ENCODE data around the gene ZNF329.

Gene ZNF329

DNA sequence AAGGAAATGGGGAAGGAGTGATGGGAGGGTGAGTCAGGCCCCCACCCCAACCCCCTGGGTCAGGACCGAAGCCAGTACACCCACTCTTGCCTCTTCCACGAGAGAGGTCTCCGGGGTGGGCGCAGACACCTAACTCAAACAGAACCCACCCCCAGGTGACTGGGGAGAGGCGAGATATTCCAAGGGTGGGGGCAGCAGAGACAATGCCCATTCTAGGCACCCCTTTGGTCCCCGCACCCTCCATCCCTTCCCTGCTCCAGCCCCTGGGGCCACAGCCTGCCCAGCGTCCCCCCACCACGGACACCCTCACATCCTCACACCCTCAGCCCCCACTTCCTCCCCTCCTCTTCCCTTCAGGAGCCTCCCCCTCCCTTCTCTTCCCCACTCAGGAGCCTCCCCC, 53.2 kb downstream of the ZNF329 start:
- no peak for DNase-seq
- Histone ChIP-seq H3K4me3 (peak overlapping the region; percentile 92 to 98), H3K27me3 (no peaks in the 10 kb centered on the region), H3K27ac (peak overlapping the region; percentile 96 to 99), H3K36me3 (peaks cover 0 to 33% (median 20%) of the 10 kb centered on the region in 3 donors), H3K4me1 (peaks cover 0 to 24% (median 16%) of the 10 kb centered on the region in 4 donors), H3K9me3 (peaks cover 0 to 34% (median 7%) of the 10 kb centered on the region in 3 donors)
- intact Hi-C loops (cut with DNase I; ENCODE audit: low total_unique reads), result loop anchor here (5.0 kb wide), 2 partner anchors 35 to 95 kb away; partner anchors contain the start of gene ZNF606
- TF ChIP-seq, protein P1, sequence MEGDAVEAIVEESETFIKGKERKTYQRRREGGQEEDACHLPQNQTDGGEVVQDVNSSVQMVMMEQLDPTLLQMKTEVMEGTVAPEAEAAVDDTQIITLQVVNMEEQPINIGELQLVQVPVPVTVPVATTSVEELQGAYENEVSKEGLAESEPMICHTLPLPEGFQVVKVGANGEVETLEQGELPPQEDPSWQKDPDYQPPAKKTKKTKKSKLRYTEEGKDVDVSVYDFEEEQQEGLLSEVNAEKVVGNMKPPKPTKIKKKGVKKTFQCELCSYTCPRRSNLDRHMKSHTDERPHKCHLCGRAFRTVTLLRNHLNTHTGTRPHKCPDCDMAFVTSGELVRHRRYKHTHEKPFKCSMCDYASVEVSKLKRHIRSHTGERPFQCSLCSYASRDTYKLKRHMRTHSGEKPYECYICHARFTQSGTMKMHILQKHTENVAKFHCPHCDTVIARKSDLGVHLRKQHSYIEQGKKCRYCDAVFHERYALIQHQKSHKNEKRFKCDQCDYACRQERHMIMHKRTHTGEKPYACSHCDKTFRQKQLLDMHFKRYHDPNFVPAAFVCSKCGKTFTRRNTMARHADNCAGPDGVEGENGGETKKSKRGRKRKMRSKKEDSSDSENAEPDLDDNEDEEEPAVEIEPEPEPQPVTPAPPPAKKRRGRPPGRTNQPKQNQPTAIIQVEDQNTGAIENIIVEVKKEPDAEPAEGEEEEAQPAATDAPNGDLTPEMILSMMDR (IDR thresholded peaks at IDR 0.05), result no peak

DNA sequence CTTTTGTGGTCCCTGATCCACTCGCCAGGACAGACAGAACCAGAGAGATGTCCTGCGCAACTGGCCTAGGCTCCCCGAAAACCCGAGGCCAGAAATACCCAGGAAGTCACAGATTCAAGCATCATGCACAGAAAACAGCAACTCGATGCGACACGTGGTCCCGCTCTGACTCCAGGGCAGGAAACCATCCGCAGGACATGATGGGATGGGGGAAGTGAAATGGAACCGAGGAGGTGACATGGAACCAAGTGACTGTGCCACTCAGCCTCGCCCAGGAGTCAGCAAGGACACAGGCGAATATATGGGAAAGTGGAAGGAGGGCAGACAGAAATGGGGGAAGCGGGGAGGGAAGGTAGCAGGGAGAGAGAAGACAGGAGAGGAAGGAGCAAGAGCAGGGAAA, 53.7 kb downstream of the ZNF329 start:
- no peak for DNase-seq
- Histone ChIP-seq H3K4me1 (peaks cover 0 to 24% (median 16%) of the 10 kb centered on the region in 4 donors), H3K9me3 (peaks cover 0 to 36% (median 11%) of the 10 kb centered on the region in 3 donors), H3K27ac (peak overlapping the region in 1 of 2 donors; percentile 99), H3K4me3 (peak overlapping the region; percentile 92 to 98), H3K36me3 (peaks cover 0 to 38% (median 25%) of the 10 kb centered on the region in 3 donors), H3K27me3 (no peaks in the 10 kb centered on the region)
- intact Hi-C loops (cut with DNase I; ENCODE audit: low total_unique reads), result loop anchor here (5.0 kb wide), 2 partner anchors 35 to 95 kb away; partner anchors contain the start of gene ZNF606
- TF ChIP-seq, protein P1 (IDR thresholded peaks at IDR 0.05), result no peak

DNA sequence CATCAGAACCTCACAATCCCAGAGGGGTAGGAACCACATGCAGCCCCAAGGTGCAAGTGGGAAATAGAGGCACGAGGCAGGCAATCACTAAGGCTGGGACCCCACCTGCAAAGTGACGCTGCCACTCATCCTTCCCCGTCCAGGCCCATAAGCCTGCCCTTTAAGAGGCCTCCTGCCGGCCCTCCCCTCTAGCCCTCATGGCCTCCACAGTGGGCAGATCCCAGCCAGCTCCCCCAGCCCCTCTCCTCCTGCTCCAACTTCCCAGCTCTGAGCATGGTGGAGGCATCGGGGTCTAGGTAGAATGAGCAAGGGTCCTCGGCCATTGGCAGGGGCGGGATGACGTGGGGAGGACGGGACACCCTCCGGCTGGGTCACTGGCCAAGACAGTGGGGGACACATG, 55.3 kb downstream of the ZNF329 start:
- no peak for DNase-seq
- TF ChIP-seq, protein P1 (IDR thresholded peaks at IDR 0.05), result no peak

DNA sequence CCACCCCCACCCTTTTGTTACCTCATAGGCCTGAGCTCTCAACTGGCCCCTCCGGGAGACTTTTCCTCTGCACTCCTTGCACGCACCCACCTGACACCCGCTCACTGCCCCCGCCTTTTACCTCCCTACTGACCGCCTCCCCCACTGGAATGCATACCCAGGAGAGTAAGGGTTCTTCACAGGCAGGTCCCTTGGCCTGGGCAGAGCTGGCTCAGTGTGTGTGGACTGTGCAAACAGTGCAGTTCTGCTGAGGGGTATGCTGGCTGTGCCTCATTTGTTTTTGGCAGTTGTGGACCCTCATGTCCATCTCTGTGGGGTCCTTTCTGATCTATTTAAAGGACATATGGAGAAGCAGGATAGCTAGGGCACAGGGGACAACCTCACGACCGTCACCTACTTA, 57.5 kb downstream of the ZNF329 start:
- Histone ChIP-seq H3K27me3 (no peaks in the 10 kb centered on the region), H3K4me3 (no peak overlapping the region), H3K9me3 (peaks cover 0 to 64% (median 36%) of the 10 kb centered on the region in 3 donors), H3K27ac (no peak overlapping the region), H3K4me1 (peaks cover 0 to 24% (median 14%) of the 10 kb centered on the region in 4 donors), H3K36me3 (peaks cover 15 to 68% (median 38%) of the 10 kb centered on the region in 3 donors)
- TF ChIP-seq, protein P1 (IDR thresholded peaks at IDR 0.05), result no peak
- intact Hi-C loops (cut with DNase I; ENCODE audit: low total_unique reads), result no loop called here
- no peak for DNase-seq

More for the DNA sequence above, 55.3 kb downstream of the ZNF329 start:
- H3K4me3 ChIP-seq, result no peak overlapping the region
- intact Hi-C loops (cut with DNase I; ENCODE audit: low total_unique reads), result loop anchor here (5.0 kb wide), 2 partner anchors 33 to 93 kb away; partner anchors contain the start of gene ZNF606
- H3K4me1 ChIP-seq, result peaks cover 0 to 24% (median 16%) of the 10 kb centered on the region in 4 donors
- H3K9me3 ChIP-seq, result peaks cover 0 to 47% (median 25%) of the 10 kb centered on the region in 3 donors
- no peak overlapping the region for H3K27ac ChIP-seq
- no peaks in the 10 kb centered on the region for H3K27me3 ChIP-seq
- peaks cover 0 to 49% (median 30%) of the 10 kb centered on the region in 3 donors for H3K36me3 ChIP-seq

DNA sequence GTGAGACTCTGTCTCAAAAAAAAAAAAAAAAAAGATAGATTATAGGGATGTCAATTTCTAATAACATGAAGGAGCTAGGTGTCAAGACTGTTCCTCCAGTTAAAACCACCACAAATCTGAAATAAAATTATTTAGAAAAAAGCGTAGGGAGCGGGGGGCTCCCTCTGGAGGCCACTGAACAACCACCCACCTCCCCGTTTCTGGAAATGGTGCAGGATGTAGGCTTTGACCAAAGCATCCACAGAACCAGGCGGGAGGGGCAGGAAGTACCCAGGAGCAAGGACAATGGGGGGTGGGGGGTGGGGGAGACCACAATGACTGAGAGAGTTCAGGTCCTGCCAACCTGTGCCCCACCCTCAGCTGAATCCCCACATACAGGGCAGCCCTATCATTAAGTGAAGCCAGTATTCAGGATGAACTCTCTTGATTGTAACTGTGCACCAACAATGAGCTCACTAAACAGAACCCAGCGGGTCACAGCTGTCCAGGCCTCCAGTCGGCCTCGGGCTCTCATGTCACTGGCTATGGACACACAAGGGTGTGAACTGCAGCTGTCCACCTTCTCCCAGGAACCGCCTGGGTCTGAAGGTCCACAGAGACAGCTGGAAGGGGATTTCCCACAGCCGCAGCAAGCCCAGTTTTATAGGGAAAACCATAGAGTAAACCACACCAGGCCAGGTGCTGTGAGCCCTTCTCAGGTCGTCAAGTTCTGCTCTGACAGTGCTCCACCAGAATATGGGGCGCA, 59.2 kb downstream of the ZNF329 start:
- no peak overlapping the region for H3K4me3 ChIP-seq
- H3K4me1 ChIP-seq, result peaks cover 0 to 12% (median 3%) of the 10 kb centered on the region in 4 donors
- no peaks in the 10 kb centered on the region for H3K27me3 ChIP-seq
- peaks cover 0 to 76% (median 52%) of the 10 kb centered on the region in 3 donors for H3K9me3 ChIP-seq
- no peak overlapping the region for H3K27ac ChIP-seq
- intact Hi-C loops (cut with DNase I; ENCODE audit: low total_unique reads), result no loop called here
- peaks cover 30 to 83% (median 52%) of the 10 kb centered on the region in 3 donors for H3K36me3 ChIP-seq
- no peak for DNase-seq
- TF ChIP-seq, protein P1 (IDR thresholded peaks at IDR 0.05), result no peak
